PFSK-1 (cell line): ENCODE results near the gene DNPEP.

Experiments used
- FOXP2 ChIP-seq: optimal IDR thresholded peaks from 2 replicates; pipeline ENCODE3; 2011; ENCODE audit warnings: borderline replicate concordance, control low read depth, inconsistent platforms; ENCODE audit not compliant: insufficient read depth; ENCODE audit errors: extremely low read length, extremely low read depth
- POLR2AphosphoS5 ChIP-seq: IDR thresholded peaks from 2 replicates; pipeline ENCODE4 v1.6.1; 2012; ENCODE audit warnings: low read depth, mild to moderate bottlenecking, control low read depth, low read length, moderate library complexity
- SIN3A ChIP-seq: IDR thresholded peaks from 2 replicates; pipeline ENCODE4 v1.6.1; 2012; ENCODE audit warnings: mild to moderate bottlenecking, low read length, moderate library complexity, borderline replicate concordance; ENCODE audit not compliant: insufficient read depth
- TAF1 ChIP-seq: IDR thresholded peaks from 2 replicates; pipeline ENCODE4 v1.6.1; 2012; ENCODE audit warnings: low read length, control low read depth, borderline replicate concordance; ENCODE audit not compliant: insufficient read depth
- TF ChIP-seq, protein P1 (sequence below), 2 experiments: IDR thresholded peaks; 2 replicates each; pipeline versions ENCODE4 v1.6.1 to v1.8.0; 2011 to 2012; ENCODE audit warnings: low read depth in 2 of 2, low read length in 2 of 2, control low read depth in 1 of 2, inconsistent platforms in 1 of 2, mild to moderate bottlenecking in 1 of 2, moderate library complexity in 1 of 2; ENCODE audit not compliant: insufficient read depth in 1 of 2

DNA sequence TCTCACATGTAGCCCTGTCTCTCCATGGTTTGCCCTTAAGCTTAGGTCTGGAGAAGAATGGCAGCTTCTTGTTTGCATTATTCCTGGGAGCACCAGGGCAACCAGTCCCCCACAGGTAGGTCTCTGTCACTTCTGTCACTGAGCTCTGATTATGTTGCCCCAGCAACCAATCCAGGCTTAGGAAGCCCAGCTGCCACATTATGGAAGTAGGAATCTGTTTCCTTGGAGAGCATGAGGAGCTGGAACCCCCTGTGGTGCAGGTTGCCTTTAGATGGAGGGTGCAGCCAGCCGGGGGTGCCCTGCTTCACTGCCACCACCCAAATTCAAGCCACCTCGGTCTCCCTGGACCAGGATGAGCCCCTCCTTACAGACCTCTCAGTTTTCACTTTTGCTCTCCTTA lies 60.0 kb downstream of the DNPEP start:
- TF ChIP-seq, protein P1, sequence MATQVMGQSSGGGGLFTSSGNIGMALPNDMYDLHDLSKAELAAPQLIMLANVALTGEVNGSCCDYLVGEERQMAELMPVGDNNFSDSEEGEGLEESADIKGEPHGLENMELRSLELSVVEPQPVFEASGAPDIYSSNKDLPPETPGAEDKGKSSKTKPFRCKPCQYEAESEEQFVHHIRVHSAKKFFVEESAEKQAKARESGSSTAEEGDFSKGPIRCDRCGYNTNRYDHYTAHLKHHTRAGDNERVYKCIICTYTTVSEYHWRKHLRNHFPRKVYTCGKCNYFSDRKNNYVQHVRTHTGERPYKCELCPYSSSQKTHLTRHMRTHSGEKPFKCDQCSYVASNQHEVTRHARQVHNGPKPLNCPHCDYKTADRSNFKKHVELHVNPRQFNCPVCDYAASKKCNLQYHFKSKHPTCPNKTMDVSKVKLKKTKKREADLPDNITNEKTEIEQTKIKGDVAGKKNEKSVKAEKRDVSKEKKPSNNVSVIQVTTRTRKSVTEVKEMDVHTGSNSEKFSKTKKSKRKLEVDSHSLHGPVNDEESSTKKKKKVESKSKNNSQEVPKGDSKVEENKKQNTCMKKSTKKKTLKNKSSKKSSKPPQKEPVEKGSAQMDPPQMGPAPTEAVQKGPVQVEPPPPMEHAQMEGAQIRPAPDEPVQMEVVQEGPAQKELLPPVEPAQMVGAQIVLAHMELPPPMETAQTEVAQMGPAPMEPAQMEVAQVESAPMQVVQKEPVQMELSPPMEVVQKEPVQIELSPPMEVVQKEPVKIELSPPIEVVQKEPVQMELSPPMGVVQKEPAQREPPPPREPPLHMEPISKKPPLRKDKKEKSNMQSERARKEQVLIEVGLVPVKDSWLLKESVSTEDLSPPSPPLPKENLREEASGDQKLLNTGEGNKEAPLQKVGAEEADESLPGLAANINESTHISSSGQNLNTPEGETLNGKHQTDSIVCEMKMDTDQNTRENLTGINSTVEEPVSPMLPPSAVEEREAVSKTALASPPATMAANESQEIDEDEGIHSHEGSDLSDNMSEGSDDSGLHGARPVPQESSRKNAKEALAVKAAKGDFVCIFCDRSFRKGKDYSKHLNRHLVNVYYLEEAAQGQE (IDR thresholded peaks at IDR 0.05; ENCODE audit: insufficient read depth in 1 of 2, low read depth in 2 of 2, low read length in 2 of 2): no peak
- TF ChIP-seq SIN3A (no peak), TAF1 (no peak), POLR2AphosphoS5 (no peak), FOXP2 (no peak)
